ENCODE measurements around the gene SET. TPM values are rescaled to one million over a fixed set of nuclear protein-coding genes. Genes with fewer than 3 reads are reported as not detected.

SET gene
- total and polyA plus RNA-seq, 2 of the 8 experiments (the other 6 are each of a cell fraction or from before 2014, with no cell fraction given), result 466 to 1,345 TPM

- TF ChIP-seq POU5F1 (IDR thresholded peaks at IDR 0.05; ENCODE audit: low read depth, low read length), result no peak
- TF ChIP-seq KDM5A (IDR thresholded peaks at IDR 0.05; ENCODE audit: low read length), result no peak
- no peak for TF ChIP-seq BACH1 (IDR thresholded peaks at IDR 0.05; ENCODE audit: low read length)
- no peak for TF ChIP-seq CHD1 (IDR thresholded peaks at IDR 0.05; ENCODE audit: low read depth, low read length)
- TF ChIP-seq USF2 (IDR thresholded peaks at IDR 0.05; ENCODE audit: low read length), result no peak
- no peak for TF ChIP-seq SRF (IDR thresholded peaks at IDR 0.05; ENCODE audit: low read depth, low read length)
Measured at GRCh38 chr9:128705051-128705965, 16.3 kb downstream of the SET start (continued).

Measured in H1 (cell line).